Measurements from ENCODE around the gene PYGM.

Gene PYGM

DNA sequence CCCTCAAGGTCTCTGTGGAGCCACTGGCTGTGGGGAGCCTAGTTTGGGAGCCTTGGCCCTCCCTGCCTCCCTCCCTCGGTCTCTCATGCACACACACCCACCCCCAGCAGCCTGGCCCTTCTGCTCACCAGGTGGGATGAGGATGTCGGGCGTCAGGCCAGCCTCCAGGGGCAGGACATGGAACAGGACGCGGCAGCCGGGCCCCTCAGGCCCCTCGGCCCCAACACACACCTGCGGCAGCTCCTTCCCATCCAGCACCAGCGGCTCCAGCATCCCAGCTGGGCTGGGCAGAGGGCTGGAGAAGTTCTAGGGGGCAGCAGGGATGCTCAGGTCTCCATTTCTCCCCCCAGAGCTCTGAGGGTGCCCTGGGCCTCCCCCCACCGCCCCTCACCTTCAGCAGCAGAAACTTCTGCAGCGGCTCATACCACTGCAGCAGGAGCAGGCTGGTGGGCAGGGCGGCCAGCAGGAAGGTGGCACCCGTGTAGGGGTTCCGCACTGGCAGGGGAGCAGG, 32.1 kb upstream of the PYGM start:
- DNase-seq (ENCODE audit: low read depth), result no peak

DNA sequence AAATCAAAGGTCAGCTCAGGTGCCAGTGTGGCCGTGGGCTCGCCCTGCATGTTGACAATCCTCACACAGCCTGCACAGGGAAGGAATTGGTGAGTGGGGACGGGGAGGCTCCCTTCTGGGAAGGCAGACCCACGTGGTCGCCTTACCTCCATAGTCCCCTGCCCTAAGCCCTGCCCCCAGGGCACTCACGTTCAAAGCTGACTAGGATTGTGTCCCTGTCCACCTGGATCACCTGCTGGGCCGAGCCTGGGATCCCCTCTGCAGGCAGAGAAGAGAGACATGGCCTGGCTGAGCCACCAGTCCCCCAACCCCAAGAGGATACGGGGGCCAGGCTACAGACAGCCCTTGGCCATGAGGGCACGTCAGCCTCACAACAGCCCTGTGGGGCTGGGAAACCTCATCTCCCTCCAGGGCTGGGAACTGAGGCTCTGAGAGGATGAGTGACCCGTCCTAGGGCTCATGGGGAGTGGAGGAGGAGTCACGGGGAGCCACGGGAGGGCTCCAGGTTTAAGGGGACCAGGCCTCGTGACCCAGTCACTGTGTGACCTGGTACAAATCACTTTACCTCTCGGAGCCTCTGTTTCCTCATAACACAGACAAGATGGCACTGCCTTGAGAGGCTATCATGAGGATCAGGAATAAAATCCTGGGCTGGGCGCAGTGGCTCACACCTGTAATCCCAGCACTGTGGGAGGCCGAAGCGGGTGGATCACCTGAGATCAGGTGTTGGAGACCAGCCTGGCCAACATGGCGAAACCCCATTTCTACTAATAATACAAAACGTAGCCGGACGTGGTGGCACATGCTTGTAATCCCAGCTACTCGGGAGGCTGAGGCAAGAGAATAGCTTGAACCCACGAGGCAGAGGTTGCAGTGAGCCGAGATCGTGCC, 30.7 kb upstream of the PYGM start:
- DNase-seq (ENCODE audit: low read depth), result no peak

DNA sequence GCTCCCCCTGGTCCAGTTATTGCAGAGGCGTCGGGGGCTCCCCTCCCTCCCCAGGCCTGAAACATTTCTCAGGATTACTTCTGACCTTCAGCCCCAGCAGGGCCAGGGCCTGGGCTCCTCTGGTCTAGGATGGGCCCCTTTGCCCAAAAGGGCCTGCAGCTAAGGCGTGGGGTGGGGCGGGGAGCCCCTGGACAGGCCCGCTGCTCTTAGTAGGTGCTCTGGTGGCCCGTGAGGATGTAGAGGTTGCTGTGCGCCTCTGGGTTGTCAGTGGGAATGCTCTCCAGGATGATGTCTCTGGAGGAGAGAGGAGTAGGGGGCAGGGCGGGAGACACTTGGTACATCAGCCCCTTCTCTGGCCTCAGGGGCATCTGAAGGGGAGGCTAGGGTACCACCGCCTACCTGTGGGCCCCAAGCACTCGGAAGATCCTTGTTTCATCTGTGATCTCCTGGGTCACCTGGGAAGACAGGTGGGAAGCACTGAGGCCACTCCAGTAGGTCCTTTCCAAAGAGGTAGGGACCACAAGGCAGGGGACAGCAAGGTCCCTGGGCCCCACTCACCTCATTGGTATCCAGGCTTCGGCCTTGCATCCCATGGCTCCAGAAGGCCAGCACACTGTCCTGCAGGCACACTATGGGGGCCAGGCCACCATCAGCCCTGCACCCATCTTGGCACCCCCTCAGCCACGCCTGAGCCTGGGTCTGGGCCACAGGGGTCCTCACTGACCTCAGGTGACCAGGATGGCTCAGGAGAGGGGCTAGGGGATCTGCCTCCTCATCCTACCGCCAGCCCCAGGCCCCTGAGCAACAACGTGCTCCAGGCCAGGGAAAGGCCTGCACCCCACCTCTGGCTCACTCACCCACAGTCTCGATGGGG, 29.8 kb upstream of the PYGM start:
- no peak for DNase-seq (ENCODE audit: low read depth)

DNA sequence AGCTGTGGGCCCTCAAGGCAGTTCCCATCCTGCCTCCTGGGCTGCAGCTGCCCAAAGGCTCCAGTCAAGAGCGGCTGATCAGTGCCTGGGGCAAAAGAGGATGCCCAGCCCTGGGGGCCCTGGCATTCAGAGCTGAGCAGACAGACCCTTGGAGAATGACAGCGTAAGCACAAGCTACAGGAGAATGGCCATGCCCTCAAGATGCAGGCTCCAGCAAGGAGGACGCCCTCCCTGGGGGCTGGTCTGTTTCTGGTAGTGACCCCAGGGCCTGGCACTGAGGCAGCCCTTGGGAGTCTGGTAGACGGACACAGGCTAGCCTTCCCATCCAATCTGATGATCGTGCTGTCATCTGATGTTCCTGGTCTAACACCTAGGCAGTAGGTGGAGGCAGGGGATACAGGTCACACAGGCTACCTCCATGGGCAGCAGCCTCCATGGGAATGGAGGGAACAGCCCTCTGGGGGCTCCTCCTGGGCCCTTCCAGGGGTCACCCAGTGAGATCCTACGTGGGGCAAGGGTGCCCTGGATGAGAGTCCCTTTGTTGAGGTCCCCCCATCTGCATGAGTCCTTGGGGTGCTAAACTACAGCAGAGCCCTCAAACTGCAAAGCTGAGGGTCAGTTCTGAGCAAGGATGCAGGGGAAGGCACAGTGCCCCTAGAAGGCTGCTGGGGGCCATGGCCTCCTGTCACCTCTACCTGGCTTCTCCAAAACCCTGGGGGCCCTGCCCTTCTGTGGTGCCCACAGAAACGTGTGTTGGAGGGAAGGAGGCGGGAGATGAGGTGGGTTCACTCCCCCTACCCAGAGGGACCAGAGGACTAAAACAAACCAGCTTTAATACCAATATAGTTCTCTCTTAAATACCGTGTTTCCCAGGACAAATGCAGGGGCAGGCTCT, 28.8 kb upstream of the PYGM start:
- no peak for DNase-seq (ENCODE audit: low read depth)

DNA sequence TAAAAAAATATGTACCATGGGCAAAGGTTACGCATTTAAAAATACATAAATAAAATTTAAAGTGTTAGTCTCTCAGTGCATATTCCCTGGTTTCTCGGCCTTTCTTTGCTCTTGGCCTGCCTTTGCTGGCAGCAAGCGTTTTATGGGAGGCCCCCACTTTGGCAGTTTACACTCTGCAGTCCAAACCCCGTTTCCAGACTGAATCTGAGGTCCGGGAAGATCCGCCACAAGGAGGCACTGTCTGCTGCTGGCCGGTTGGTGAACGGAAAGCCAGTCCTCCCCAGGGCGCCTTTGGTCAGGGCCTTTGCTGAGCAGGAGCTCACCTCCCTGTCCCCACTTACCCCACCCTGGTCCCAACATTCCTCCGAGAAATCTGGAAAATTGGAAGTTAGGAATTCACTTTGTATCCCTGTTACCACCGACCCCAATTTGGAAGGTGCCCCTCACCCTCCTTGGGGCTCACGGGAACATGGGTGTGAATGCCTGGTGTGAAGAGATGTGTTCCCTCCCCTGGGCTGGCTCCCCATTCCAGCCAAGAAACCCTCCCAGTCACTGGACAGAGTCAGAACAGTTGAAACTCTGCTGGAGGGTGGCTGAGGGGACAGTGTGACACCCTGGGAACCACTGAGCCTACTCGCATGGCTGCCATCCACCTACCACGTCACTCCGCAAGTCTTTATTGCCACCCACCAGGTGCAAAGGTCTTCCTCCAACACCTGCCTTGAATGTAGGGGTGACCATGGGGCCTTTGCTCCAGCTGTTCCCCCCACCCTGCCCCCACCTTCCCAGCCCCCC, 27.9 kb upstream of the PYGM start:
- peak; percentile 54 for DNase-seq (ENCODE audit: low read depth)

DNA sequence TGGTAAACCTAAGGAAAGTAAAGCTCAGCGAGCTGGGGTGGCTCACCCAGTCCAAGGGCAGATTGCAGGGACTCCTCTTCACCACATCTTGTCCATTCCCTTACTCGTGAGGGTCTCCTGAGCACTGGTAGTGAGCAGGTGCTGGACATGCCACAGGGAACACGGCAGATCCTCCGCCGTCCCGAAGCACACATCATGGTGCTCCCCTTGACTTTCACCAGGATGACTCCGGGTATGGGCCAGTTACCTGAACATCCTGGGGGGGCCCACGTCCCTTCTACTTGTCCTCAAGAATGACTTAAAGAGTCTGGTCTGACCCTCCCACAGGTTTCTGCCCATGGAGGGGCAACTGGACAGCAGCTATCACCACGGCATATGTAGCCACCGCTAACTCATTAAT, 26.5 kb upstream of the PYGM start:
- DNase-seq (ENCODE audit: low read depth), result no peak

DNA sequence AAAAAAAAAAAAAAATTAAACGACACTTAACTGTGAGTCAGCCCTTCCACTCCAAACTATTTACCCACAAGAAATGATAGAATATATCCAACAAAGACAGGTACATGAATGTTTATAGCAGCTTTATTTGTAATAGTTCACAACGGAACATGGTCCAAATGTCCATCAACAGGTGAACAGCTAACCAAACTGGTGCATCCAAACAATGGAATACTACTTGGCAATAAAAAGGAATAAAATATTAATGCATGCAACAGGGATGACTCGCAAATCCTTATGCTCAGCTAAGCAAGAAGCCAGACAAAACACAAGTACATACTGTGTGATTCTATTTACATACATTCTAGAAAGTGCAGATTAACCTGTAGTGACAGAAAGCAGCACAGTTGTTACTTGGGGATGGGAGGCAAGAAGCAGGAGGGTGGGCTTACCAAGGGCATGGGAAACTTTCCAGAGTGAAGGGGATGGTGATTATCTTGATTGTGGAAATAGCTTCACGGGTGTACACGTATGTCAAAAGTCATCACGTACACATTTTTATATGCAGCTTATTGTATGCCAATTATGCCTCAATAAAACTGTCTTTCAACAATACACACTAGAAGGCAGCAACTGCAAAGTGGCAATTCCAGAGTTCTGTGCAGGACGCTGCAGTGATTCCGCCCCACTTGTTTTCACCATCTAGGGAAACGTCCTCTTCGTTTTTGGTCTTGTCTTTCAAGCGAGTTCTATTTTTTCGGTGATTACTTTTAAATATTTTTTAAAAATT, 25.2 kb upstream of the PYGM start:
- no peak for DNase-seq (ENCODE audit: low read depth)

DNA sequence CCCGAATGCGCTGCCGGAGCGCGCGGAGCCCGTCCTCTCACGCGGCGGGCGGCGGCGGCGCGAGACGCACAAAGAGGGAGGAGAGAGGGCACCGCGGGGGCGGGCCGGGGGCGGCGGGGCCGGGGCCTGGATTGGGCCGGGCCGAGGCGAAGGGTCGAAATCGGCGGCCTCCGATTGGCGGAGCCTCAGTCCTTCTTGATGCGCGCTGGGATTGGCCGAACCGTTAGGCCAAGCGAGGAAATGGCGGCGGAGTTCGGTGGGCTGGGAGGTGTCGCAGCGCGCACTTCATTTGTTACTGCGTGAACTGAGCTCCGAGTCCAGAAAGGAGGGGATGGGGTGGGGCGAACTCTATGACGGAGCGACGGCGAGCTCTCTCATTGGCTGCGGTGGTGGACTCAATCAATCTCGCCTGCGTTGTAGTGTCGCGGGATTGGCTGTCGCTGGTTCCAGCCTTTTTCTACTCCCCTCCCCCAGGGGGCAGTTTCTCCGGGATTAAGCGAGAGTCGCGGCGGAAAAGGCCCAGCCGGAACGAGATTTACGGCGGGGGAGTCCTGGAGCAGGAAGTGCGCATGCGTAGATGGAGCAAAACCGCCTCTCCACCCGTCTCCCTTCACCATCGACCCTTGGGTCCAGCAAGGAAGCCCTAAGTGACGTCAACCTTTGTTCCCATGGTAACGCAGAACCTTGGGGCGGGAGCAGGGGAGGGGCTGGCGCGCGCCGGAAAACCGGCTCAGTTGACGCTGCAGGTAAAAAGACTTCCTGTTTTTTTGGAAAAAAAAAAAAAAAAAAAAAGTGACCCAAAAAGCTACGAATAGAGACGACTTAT, 18.9 kb upstream of the PYGM start, which contains the start of gene SF1:
Gene SF1 (minus strand): TSS at position 70 of the 826 bp plus-strand sequence. CDS start 150 bp downstream, outside the sequence.
- DNase-seq (ENCODE audit: low read depth), result peak; percentile 99

DNA sequence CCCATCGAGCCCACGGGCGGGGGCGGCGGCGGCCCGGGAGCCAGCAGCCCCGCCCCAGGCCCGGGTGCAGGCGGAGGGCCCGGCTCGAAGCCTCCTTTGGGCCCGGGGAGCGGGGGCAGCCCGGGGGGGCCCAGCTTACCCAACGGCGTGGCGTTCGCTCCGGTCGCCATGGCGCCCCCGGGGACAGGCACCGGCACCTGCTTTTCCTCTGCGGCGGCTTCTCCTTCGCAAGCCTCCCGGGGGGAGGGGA, 18.4 kb upstream of the PYGM start:
- no peak for DNase-seq (ENCODE audit: low read depth)

DNA sequence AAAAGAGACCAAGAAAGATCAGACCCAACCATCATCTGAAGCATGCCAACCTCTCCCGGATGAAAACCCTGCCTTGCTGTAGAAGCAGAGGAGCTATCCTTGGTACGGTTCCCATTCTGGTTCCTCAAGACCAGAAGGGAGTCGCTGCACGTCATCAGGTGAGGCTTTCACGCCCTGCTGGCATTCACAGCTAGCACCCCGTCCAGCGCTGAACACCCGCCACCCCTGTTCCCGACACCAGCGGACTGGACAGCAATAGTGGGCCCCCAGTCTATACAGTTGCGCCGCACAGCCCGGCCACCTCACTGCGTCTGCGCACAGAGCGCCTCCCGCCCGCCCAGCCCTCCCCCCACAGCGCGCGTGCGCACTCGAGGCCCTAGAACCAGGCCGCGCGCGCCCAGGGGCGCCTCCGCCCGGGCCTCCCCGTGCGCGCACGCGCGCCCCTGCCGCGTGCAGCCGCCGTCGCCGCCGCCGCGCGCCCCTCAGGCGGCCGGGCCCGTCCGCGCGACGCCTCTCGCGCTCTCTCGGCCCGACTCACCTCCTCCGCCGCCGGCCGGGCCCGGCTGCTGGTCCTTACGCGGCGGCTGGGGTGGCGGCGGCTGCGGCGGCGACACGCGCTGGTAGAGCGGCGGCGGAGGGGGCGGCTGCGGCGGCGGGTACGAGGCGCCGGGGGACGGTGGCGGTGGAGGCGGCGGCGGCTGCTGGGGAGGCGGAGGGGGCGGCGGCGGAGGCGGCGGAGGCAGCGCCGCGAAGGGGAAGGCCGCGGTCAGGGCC, 17.9 kb upstream of the PYGM start:
- DNase-seq (ENCODE audit: low read depth), result peak; percentile 86

DNA sequence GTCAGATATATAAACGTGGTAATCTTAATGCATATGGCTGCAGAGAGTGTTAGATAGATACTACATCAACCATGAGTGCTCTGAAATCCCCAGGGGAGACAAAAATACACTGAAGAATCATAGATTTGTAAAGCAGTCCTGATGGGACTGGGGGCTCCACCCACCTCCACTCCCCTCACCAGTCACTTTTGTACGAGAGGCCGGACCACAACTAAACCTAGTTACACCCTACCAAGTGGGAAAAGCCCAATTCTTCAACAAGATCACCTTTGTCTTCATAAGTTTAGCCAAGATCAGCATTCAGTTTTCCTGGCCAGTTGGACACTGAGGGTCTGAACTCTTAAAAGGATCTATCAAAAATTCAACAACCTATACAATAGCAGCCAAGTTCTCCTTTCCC, 17.1 kb upstream of the PYGM start:
- no peak for DNase-seq (ENCODE audit: low read depth)

DNA sequence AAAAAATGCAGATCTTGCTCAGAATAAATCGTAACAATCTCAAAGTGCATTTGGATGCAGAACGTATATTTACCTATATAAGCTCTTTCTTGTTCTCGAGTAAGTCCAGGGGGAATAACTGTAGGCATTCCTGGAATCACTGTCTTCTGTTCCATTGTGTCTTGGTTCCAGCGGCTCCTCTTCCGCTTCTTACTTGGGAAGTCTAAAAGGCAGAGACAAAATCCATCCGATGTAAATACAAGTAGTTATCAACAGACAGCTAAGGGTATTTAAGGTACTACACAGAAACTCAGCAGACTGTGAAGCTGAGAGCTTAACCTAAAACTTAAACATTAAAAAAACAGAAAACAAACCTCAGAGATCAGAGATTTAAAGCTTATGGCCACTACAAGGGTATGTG, 16.7 kb upstream of the PYGM start:
- DNase-seq (ENCODE audit: low read depth), result no peak

DNA sequence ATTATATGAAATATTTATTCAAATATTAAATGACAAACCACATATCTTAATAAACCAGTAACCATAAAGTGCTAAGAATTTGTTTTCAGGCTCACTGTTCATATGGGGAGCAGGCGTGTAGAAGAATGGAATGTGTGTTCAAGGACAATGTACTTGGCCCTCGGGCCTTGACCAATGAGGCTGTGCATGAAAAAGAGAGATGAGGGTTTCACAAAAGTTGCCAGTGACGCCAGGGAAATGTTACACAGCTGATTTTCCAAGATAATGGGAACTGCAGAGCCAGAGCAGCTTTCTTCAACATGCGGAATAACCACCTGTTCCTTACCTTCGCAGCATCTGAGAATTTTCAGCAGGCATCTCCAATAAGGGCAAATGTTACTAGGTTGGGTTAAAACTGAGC, 14.4 kb upstream of the PYGM start:
- no peak for DNase-seq (ENCODE audit: low read depth)

DNA sequence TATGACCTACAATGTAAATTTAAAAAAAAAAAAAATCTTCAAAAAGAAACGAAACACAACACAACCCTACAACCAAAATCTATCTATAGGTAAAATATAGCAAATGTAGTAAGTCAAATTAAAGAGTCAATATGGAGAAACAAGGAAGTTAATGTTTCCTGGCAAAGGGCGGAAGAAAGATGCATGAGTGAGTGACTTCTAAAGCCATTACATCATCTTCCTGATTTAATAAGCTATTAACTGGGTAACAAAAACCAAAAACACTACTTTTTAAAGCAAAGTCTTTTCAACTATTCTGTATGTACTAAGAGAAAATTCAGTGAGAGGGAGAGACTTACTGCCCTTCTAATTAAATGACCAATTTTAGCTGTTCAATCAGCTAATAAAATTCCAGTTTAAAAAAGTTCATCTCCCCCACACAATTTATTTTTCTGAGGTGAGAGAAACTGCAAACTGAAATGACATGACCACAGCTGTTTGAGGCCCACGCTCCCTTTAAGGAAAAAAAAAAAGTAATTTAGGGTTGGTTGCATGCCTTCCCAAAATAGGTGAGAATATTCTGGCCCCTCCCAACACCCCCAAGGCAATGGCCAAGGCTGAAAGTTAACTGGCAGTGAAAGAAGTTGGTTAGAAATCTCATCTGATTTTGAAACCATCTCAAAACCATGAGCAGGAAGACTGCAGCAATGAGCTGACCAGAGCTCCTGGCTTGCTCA, 12.7 kb upstream of the PYGM start:
- no peak for DNase-seq (ENCODE audit: low read depth)

DNA sequence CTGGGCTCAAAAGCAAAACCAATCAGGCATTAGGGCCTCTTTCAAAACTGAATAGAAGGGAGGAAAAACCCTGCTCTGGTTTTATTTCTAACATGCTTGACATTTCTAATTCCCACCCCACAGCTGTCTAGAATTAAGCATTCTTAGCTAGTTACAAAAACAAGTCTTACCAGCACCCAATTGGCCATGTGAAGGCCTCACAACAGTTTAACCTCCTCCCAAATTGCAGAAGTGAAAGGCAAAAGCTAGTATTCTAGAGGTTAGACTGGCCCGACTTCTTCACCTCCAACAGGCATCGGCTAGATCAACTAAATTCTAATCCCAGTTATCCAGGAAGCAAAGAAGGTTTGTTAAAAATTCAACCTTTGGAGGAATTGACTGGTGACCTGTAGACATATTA, 12.1 kb upstream of the PYGM start:
- no peak for DNase-seq (ENCODE audit: low read depth)

DNA sequence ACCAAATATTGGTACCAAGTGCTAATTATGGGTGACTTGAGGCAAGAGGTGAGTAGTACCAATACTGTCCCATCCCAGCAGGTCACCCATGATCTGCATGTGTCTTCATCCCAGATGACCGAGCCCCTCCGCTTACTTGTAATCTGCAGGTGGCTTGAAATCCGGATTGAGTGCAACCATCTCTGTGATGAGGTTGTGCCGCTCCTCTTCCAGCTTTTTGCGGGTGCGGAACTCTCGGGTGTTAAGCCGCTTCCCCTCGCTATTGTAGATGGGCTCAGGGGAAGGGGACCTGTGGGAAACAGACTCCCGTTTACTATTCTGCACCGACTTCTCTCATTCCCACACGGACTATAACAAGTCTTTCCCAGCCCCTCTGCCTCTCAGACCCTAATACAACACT, 10.3 kb upstream of the PYGM start:
- DNase-seq (ENCODE audit: low read depth), result no peak

DNA sequence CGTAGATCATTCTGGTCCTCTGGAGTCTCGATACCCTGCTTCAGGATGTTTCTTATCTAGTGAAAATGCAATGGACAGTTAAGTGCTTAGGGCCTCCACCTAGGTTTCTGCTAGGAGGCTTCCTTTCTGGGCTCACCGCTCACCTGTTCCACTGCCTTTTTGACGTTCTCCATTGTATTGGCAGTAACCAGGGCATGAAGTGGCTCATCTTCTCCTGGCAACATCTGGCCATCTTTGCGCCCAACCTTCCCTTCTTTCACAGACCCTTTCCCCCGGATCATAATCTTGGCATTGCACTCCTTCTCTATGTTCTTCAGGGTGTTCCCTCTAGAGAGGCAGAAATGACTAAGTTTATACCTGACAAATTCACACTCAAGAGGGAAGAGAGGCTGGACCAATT, 9.5 kb upstream of the PYGM start:
- no peak for DNase-seq (ENCODE audit: low read depth)

DNA sequence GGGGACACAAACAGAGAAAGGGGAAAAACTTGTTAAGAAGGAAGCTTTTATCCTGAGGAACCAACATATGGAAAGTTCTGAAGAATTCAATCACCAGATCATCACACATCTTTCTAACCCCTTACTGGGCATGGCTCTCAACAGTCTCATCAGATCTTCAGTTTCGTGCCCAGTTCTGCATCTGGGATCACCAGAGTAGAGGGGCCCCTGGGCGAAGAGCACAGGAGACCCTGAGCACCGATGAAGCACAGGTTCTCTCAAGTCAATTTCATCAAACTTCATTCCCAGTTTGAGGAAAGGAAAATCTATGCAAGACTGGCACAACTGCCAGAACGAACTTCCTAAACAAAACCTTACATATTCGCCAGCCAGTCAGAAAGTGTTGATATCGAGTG, 8.5 kb upstream of the PYGM start:
- no peak for DNase-seq (ENCODE audit: low read depth)
